Astrocyte of the hippocampus (primary cell): ENCODE results near the gene SAMD14.
"Not testable (repeated sequence)": the region's sequence is repeated elsewhere in the genome, so short reads cannot be mapped to it uniquely, and the experiment has no call there.

Experiments
- DNase-seq: peaks from one replicate; pipeline ENCODE4 v3.0.0; 2011; ENCODE audit warnings: low read depth, low spot score

Gene SAMD14

GRCh38 chr17:50076591-50077235, 53.2 kb downstream of the SAMD14 start:
- DNase-seq = no peak

GRCh38 chr17:50076221-50076590, 53.8 kb downstream of the SAMD14 start:
- no peak for DNase-seq

GRCh38 chr17:50075446-50076032, 54.4 kb downstream of the SAMD14 start:
- no peak for DNase-seq

- no peak for DNase-seq
Measured at GRCh38 chr17:50074227-50074626, 55.7 kb downstream of the SAMD14 start.

GRCh38 chr17:50072925-50073324, 57.0 kb downstream of the SAMD14 start:
- DNase-seq = peak; percentile 23

- no peak for DNase-seq
Measured at GRCh38 chr17:50072130-50072529, 57.8 kb downstream of the SAMD14 start.

- no peak for DNase-seq
Measured at GRCh38 chr17:50071692-50072091, 58.3 kb downstream of the SAMD14 start.

GRCh38 chr17:50070908-50071680, 58.9 kb downstream of the SAMD14 start:
- no peak for DNase-seq

GRCh38 chr17:50067996-50068395, 62.0 kb downstream of the SAMD14 start:
- DNase-seq = no peak

- no peak for DNase-seq
Measured at GRCh38 chr17:50066995-50067394, 63.0 kb downstream of the SAMD14 start.

GRCh38 chr17:50065056-50065455, 64.9 kb downstream of the SAMD14 start:
- DNase-seq = no peak

- DNase-seq = peak; percentile 97
Measured at GRCh38 chr17:50064253-50065001, 65.5 kb downstream of the SAMD14 start.

GRCh38 chr17:50063561-50064252, 66.3 kb downstream of the SAMD14 start:
- peak; percentile 35 for DNase-seq

GRCh38 chr17:50062293-50063243, 67.4 kb downstream of the SAMD14 start:
- peak; percentile 90 for DNase-seq

GRCh38 chr17:50061713-50062045, 68.3 kb downstream of the SAMD14 start:
- not testable (repeated sequence) for DNase-seq

GRCh38 chr17:50060951-50061712, 68.8 kb downstream of the SAMD14 start:
- DNase-seq = peak; percentile 83
